HG03565 (cell line): Measurements from ENCODE around the gene PYROXD2.
"Not testable (repeated sequence)": the region's sequence is repeated elsewhere in the genome, so short reads cannot be mapped to it uniquely, and the experiment has no call there.

Experiments used
- ATAC-seq: cut with Tn5 transposase; IDR thresholded peaks from one replicate; pipeline ENCODE4 v1.9.1; 2021; ENCODE audit warnings: mild to moderate bottlenecking, moderate library complexity; ENCODE audit not compliant: unreplicated experiment

Gene PYROXD2

GRCh38 chr10:98396096-98397063 is 18.6 kb downstream of the PYROXD2 start:
- no peak for ATAC-seq

- no peak for ATAC-seq
Measured at GRCh38 chr10:98394851-98395440, 20.0 kb downstream of the PYROXD2 start.

- ATAC-seq, result no peak
Measured at GRCh38 chr10:98391578-98391991, 23.4 kb downstream of the PYROXD2 start.

GRCh38 chr10:98391065-98391464 is 23.9 kb downstream of the PYROXD2 start:
- ATAC-seq, result peak; percentile 54

GRCh38 chr10:98390406-98390805 is 24.6 kb downstream of the PYROXD2 start:
- ATAC-seq, result no peak

- no peak for ATAC-seq
Measured at GRCh38 chr10:98389398-98389797, 25.6 kb downstream of the PYROXD2 start.

- ATAC-seq, result no peak
Measured at GRCh38 chr10:98388101-98388655, 26.8 kb downstream of the PYROXD2 start.

GRCh38 chr10:98384531-98385133 is 30.4 kb downstream of the PYROXD2 start:
- no peak for ATAC-seq

- ATAC-seq, result no peak
Measured at GRCh38 chr10:98383869-98384268, 31.1 kb downstream of the PYROXD2 start.

GRCh38 chr10:98383134-98383667 is 31.8 kb downstream of the PYROXD2 start:
- ATAC-seq, result not testable (repeated sequence)

GRCh38 chr10:98382691-98383101 is 32.3 kb downstream of the PYROXD2 start:
- no peak for ATAC-seq

GRCh38 chr10:98380493-98381339 is 34.3 kb downstream of the PYROXD2 start:
- ATAC-seq, result no peak

- no peak for ATAC-seq
Measured at GRCh38 chr10:98378722-98379121, 36.3 kb downstream of the PYROXD2 start.

- ATAC-seq, result no peak
Measured at GRCh38 chr10:98377536-98377935, 37.4 kb downstream of the PYROXD2 start.

GRCh38 chr10:98377001-98377400 is 38.0 kb downstream of the PYROXD2 start:
- ATAC-seq, result no peak

- no peak for ATAC-seq
Measured at GRCh38 chr10:98376485-98376884, 38.5 kb downstream of the PYROXD2 start.

GRCh38 chr10:98374217-98374985 is 40.6 kb downstream of the PYROXD2 start:
- no peak for ATAC-seq

- no peak for ATAC-seq
Measured at GRCh38 chr10:98373260-98374040, 41.5 kb downstream of the PYROXD2 start.
